Measurements from ENCODE around the gene SLC2A9. TPM values are rescaled to one million over a fixed set of nuclear protein-coding genes. Genes with fewer than 3 reads are reported as not detected.

Gene SLC2A9
- total and polyA plus RNA-seq, 2 donors (not counting 3 experiments of a cell fraction or from before 2014, with no cell fraction given): 1.6 to 1.8 TPM

DNA sequence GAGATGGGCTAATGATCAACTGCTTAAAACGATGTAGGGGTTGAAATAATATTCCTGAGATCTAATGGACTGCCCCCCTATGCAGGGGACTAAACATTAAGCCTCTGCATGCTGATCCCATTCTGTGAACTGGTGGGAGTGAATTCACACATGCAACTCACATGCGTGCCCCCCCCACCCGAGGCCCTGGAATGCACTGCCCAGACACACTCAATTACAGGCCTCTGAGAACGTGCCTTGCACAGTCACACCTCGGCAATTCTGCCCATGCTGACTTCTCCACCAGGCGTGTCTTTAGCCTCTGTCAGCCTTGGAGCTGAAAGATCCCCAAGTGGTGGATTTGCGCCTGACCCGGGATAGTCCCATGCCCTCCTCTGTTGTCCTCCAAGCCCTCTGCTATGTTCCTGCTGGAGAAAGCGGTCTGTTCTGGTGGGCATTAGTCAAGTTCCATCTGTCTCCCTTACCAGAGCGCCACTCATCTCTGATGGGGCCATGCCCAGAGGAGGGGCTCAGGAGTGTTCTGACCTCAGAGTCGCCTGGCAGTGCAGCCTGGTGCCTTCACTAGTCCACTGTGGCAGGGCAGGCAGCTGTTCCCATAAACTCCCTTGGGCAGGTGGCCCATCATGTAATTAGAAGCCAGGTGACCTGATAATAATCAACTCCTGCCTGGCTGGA, 153.4 kb downstream of the SLC2A9 start:
- no peak overlapping the region for H3K4me3 ChIP-seq (replicated peaks in 1 of 3; ENCODE audit: insufficient read depth in 1 of 3, low read depth in 1 of 3, low read length in 3 of 3)
- no peak overlapping the region for H3K9ac ChIP-seq (replicated peaks; ENCODE audit: extremely low read depth, insufficient read depth, low read length)
- no TSS peak for BruUV-seq (replicated peaks)
- intact Hi-C loops (cut with micrococcal nuclease): no loop called here
- DNase-seq (ENCODE audit: low read depth, low spot score) (no peak), FAIRE-seq (no peak)
- POLR2A ChIA-PET: no interaction called here
- dilution Hi-C loops (cut with MboI; ENCODE audit: extremely low pct_ligation_motif_present, low sequenced_read_pairs): no loop called here
- H4K20me1 ChIP-seq (replicated peaks; ENCODE audit: control insufficient read depth, extremely low read depth, insufficient read depth, low read length): no peaks in the 10 kb centered on the region
- H3K9me1 ChIP-seq (replicated peaks; ENCODE audit: control insufficient read depth, extremely low read depth, insufficient read depth, low read length): no peaks in the 10 kb centered on the region
- H3K4me1 ChIP-seq (ENCODE audit: control insufficient read depth, extremely low read depth, insufficient read depth, low read length): no peaks in the 10 kb centered on the region
- H3K4me2 ChIP-seq (ENCODE audit: insufficient read depth, low read length): no peak overlapping the region
- no peak for TF ChIP-seq MYC (IDR thresholded peaks at IDR 0.05; ENCODE audit: low read depth, low read length)
- TF ChIP-seq, protein P1, sequence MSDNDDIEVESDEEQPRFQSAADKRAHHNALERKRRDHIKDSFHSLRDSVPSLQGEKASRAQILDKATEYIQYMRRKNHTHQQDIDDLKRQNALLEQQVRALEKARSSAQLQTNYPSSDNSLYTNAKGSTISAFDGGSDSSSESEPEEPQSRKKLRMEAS (IDR thresholded peaks at IDR 0.05; ENCODE audit: insufficient read depth, insufficient read length): no peak
- TF ChIP-seq, protein P2, sequence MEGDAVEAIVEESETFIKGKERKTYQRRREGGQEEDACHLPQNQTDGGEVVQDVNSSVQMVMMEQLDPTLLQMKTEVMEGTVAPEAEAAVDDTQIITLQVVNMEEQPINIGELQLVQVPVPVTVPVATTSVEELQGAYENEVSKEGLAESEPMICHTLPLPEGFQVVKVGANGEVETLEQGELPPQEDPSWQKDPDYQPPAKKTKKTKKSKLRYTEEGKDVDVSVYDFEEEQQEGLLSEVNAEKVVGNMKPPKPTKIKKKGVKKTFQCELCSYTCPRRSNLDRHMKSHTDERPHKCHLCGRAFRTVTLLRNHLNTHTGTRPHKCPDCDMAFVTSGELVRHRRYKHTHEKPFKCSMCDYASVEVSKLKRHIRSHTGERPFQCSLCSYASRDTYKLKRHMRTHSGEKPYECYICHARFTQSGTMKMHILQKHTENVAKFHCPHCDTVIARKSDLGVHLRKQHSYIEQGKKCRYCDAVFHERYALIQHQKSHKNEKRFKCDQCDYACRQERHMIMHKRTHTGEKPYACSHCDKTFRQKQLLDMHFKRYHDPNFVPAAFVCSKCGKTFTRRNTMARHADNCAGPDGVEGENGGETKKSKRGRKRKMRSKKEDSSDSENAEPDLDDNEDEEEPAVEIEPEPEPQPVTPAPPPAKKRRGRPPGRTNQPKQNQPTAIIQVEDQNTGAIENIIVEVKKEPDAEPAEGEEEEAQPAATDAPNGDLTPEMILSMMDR (IDR thresholded peaks at IDR 0.05; ENCODE audit: extremely low read depth in 1 of 2, insufficient read depth in 1 of 2, low read depth in 1 of 2, low read length in 2 of 2): no peak
- no peak overlapping the region for H2AFZ ChIP-seq (ENCODE audit: low read depth, low read length)
- CTCF ChIA-PET: no interaction called here
- H3K27me3 ChIP-seq (ENCODE audit: control insufficient read depth in 2 of 2, insufficient read depth in 2 of 2, low read length in 2 of 2): no peaks in the 10 kb centered on the region
- H3K9me3 ChIP-seq (replicated peaks; ENCODE audit: control insufficient read depth, insufficient read depth, low read length): no peaks in the 10 kb centered on the region
- no peak overlapping the region for H3K27ac ChIP-seq (ENCODE audit: insufficient read depth, low read depth, low read length)
- H3K36me3 ChIP-seq (ENCODE audit: control insufficient read depth in 2 of 2, extremely low read depth in 1 of 2, insufficient read depth in 2 of 2, low read length in 2 of 2): no peaks in the 10 kb centered on the region
- no peaks in the 10 kb centered on the region for H3K79me2 ChIP-seq (ENCODE audit: control insufficient read depth, insufficient read depth, low read length)

DNA sequence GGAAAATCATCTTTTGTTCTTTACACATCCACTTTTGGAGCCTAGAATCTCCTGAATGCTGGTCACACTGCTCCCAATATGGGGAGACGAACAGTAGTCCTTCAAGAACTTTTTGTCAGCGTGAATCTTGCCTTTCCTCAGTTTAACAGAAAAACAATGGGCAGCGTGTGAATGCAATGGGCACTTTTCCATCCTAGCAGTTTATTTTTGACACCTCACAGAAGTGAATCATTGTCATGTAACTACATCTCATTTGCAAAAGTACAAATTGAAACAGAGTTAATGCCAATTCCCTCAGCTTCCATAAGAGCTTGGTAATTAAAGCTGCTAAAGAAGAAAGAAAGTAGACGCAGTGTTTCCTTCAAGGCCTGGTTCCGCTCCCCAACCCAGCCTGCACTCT, 154.4 kb downstream of the SLC2A9 start:
- H3K4me1 ChIP-seq (ENCODE audit: control insufficient read depth, extremely low read depth, insufficient read depth, low read length): no peaks in the 10 kb centered on the region
- intact Hi-C loops (cut with micrococcal nuclease) (no loop called here), dilution Hi-C loops (cut with MboI; ENCODE audit: extremely low pct_ligation_motif_present, low sequenced_read_pairs) (no loop called here)
- no peak overlapping the region for H3K4me2 ChIP-seq (ENCODE audit: insufficient read depth, low read length)
- H2AFZ ChIP-seq (ENCODE audit: low read depth, low read length): no peak overlapping the region
- ChIA-PET POLR2A (no interaction called here), CTCF (no interaction called here)
- TF ChIP-seq FOS (IDR thresholded peaks at IDR 0.05; ENCODE audit: borderline replicate concordance, insufficient read depth, low read length) (no peak), MYC (IDR thresholded peaks at IDR 0.05; ENCODE audit: low read depth, low read length) (no peak), POLR2A (IDR thresholded peaks at IDR 0.05; ENCODE audit: low read depth, low read length) (no peak), EZH2 (IDR thresholded peaks at IDR 0.05; ENCODE audit: borderline replicate concordance, low read depth, low read length, severe bottlenecking) (no peak), GATA2 (IDR thresholded peaks at IDR 0.05; ENCODE audit: insufficient read depth, insufficient read length, low read depth, low read length) (no peak), POLR2AphosphoS5 (IDR thresholded peaks at IDR 0.05; ENCODE audit: insufficient read depth, low read depth, low read length) (no peak), JUN (IDR thresholded peaks at IDR 0.05; ENCODE audit: borderline replicate concordance, insufficient read depth, insufficient read length, low read depth) (no peak)
- TF ChIP-seq, protein P1 (IDR thresholded peaks at IDR 0.05; ENCODE audit: insufficient read depth, insufficient read length): no peak
- TF ChIP-seq, protein P2 (IDR thresholded peaks at IDR 0.05; ENCODE audit: extremely low read depth in 1 of 2, insufficient read depth in 1 of 2, low read depth in 1 of 2, low read length in 2 of 2): no peak
- H3K9me3 ChIP-seq (replicated peaks; ENCODE audit: control insufficient read depth, insufficient read depth, low read length): no peaks in the 10 kb centered on the region
- no TSS peak for BruUV-seq (replicated peaks)
- H4K20me1 ChIP-seq (replicated peaks; ENCODE audit: control insufficient read depth, extremely low read depth, insufficient read depth, low read length): no peaks in the 10 kb centered on the region
- H3K4me3 ChIP-seq (replicated peaks in 1 of 3; ENCODE audit: insufficient read depth in 1 of 3, low read depth in 1 of 3, low read length in 3 of 3): no peak overlapping the region
- H3K79me2 ChIP-seq (ENCODE audit: control insufficient read depth, insufficient read depth, low read length): no peaks in the 10 kb centered on the region
- FAIRE-seq (no peak), DNase-seq (ENCODE audit: low read depth, low spot score) (no peak)
- no peak overlapping the region for H3K9ac ChIP-seq (replicated peaks; ENCODE audit: extremely low read depth, insufficient read depth, low read length)
- H3K27ac ChIP-seq (ENCODE audit: insufficient read depth, low read depth, low read length): no peak overlapping the region
- no peaks in the 10 kb centered on the region for H3K36me3 ChIP-seq (ENCODE audit: control insufficient read depth in 2 of 2, extremely low read depth in 1 of 2, insufficient read depth in 2 of 2, low read length in 2 of 2)
- H3K9me1 ChIP-seq (replicated peaks; ENCODE audit: control insufficient read depth, extremely low read depth, insufficient read depth, low read length): no peaks in the 10 kb centered on the region
- no peaks in the 10 kb centered on the region for H3K27me3 ChIP-seq (ENCODE audit: control insufficient read depth in 2 of 2, insufficient read depth in 2 of 2, low read length in 2 of 2)
